Endothelial cell of umbilical vein (primary cell): ENCODE results near the gene UPP1. TPM values are rescaled to one million over a fixed set of nuclear protein-coding genes. Genes with fewer than 3 reads are reported as not detected.

Source experiments
- BruUV-seq: library from RNA; stranded (reverse); fragments of 400-500 nt; replicated peaks from 2 replicates; lab custom pipeline; 2021; lab: Mats Ljungman, UMichigan
- CTCF ChIA-PET: fragments of 300-600, 350-600 bp; sonication (Branson Sonifier 250); formaldehyde crosslinking; loops from one replicate; lab custom pipeline; 2021; ENCODE audit warnings: antibody characterized with exemption, inconsistent platforms; lab: Charles Lee
- POLR2A ChIA-PET: fragments of 300-600, 350-600 bp; sonication (Branson Sonifier 250); formaldehyde crosslinking; loops from one replicate; lab custom pipeline; 2021; ENCODE audit warnings: antibody characterized with exemption, inconsistent platforms; lab: Charles Lee
- DNase-seq: peaks from one replicate; pipeline ENCODE4 v3.0.0-alpha.2; 2011; ENCODE audit warnings: low read depth, low spot score
- FAIRE-seq: peaks from 2 replicates; lab custom pipeline; 2011; peaks lifted over from hg19 to GRCh38; lab: Jason Lieb, UNC
- H2AFZ ChIP-seq: 2 replicates; pipeline ENCODE4 v1.6.0; 2012; ENCODE audit warnings: low read depth, low read length, control low read depth, inconsistent platforms
- H3K27ac ChIP-seq: 2 replicates; pipeline ENCODE4 v1.5.1; 2011; ENCODE audit warnings: low read depth, mild to moderate bottlenecking, control low read depth, low read length, moderate library complexity; ENCODE audit not compliant: insufficient read depth
- H3K27me3 ChIP-seq, 2 experiments: 2 replicates each; pipeline versions ENCODE4 v1.6.0 to v1.6.1; 2011; ENCODE audit warnings: low read length in 2 of 2, mixed read lengths in 1 of 2; ENCODE audit not compliant: control insufficient read depth in 2 of 2, insufficient read depth in 2 of 2
- H3K36me3 ChIP-seq, 2 experiments: 2 replicates in 1 of 2; 3 replicates in 1 of 2; pipeline ENCODE4 v1.5.1; 2011; ENCODE audit warnings: low read length in 2 of 2, mild to moderate bottlenecking in 1 of 2, moderate library complexity in 1 of 2; ENCODE audit not compliant: control insufficient read depth in 2 of 2, insufficient read depth in 2 of 2; ENCODE audit errors: extremely low read depth in 1 of 2
- H3K4me1 ChIP-seq: 3 replicates; pipeline ENCODE4 v1.5.1; 2011; ENCODE audit warnings: mild to moderate bottlenecking, low read length; ENCODE audit not compliant: control insufficient read depth, insufficient read depth; ENCODE audit errors: extremely low read depth
- H3K4me2 ChIP-seq: 2 replicates; pipeline ENCODE4 v1.6.1; 2011; ENCODE audit warnings: low read length, control low read depth, mixed read lengths; ENCODE audit not compliant: insufficient read depth
- H3K4me3 ChIP-seq, 3 experiments: fragments of 200-600 bp in 1 of 3; sonication (generic), shearing (Covaris generic) in 1 of 3; replicated peaks in 1 of 3; 2 replicates each; pipeline ENCODE4 v1.5.1; 2011 to 2016; ENCODE audit warnings: control low read depth in 3 of 3, low read length in 3 of 3, mild to moderate bottlenecking in 2 of 3, inconsistent platforms in 1 of 3, low read depth in 1 of 3, moderate library complexity in 1 of 3; ENCODE audit not compliant: insufficient read depth in 1 of 3
- H3K79me2 ChIP-seq: 2 replicates; pipeline ENCODE4 v1.6.0; 2012; ENCODE audit warnings: low read length, inconsistent platforms; ENCODE audit not compliant: control insufficient read depth, insufficient read depth
- H3K9ac ChIP-seq: replicated peaks from 2 replicates; pipeline ENCODE3; 2011; ENCODE audit warnings: low read length, control low read depth; ENCODE audit not compliant: insufficient read depth; ENCODE audit errors: extremely low read depth
- H3K9me1 ChIP-seq: replicated peaks from 3 replicates; pipeline ENCODE4 v1.6.0; 2011; ENCODE audit warnings: mild to moderate bottlenecking, low read length; ENCODE audit not compliant: control insufficient read depth, insufficient read depth; ENCODE audit errors: extremely low read depth
- H3K9me3 ChIP-seq: replicated peaks from 2 replicates; pipeline ENCODE4 v1.5.1; 2012; ENCODE audit warnings: low read length, inconsistent platforms; ENCODE audit not compliant: control insufficient read depth, insufficient read depth
- H4K20me1 ChIP-seq: replicated peaks from 2 replicates; pipeline ENCODE3; 2011; ENCODE audit warnings: mild to moderate bottlenecking, low read length; ENCODE audit not compliant: control insufficient read depth, insufficient read depth; ENCODE audit errors: extremely low read depth
- EZH2 ChIP-seq: IDR thresholded peaks from 2 replicates; pipeline ENCODE4 v1.6.1; 2012; ENCODE audit warnings: borderline replicate concordance, low read depth, mild to moderate bottlenecking, moderate library complexity, low read length, inconsistent platforms; ENCODE audit not compliant: severe bottlenecking
- FOS ChIP-seq: IDR thresholded peaks from 2 replicates; pipeline ENCODE4 v1.6.1; 2011; ENCODE audit warnings: mild to moderate bottlenecking, low read length, moderate library complexity, borderline replicate concordance; ENCODE audit not compliant: insufficient read depth
- GATA2 ChIP-seq: IDR thresholded peaks from 2 replicates; pipeline ENCODE4 v1.7.0; 2011; ENCODE audit warnings: low read depth, mild to moderate bottlenecking, moderate library complexity, mixed read lengths, low read length; ENCODE audit not compliant: insufficient read length, insufficient read depth
- JUN ChIP-seq: IDR thresholded peaks from 2 replicates; pipeline ENCODE4 v1.6.1; 2011; ENCODE audit warnings: borderline replicate concordance, low read depth; ENCODE audit not compliant: insufficient read length, insufficient read depth
- MYC ChIP-seq: IDR thresholded peaks from one replicate; pipeline ENCODE4 v1.6.1; 2011; ENCODE audit warnings: mild to moderate bottlenecking, low read depth, low read length
- POLR2A ChIP-seq: IDR thresholded peaks from 2 replicates; pipeline ENCODE4 v1.6.1; 2012; ENCODE audit warnings: low read depth, mild to moderate bottlenecking, control low read depth, low read length
- POLR2AphosphoS5 ChIP-seq: IDR thresholded peaks from 2 replicates; pipeline ENCODE4 v1.6.1; 2012; ENCODE audit warnings: low read depth, mild to moderate bottlenecking, control low read depth, low read length, moderate library complexity; ENCODE audit not compliant: insufficient read depth
- dilution Hi-C: fragments of 300-500 bp; cut with MboI; formaldehyde crosslinking; loops from one replicate; pipeline ENCODE4 v1.15.0; 2019; ENCODE audit warnings: low sequenced_read_pairs; ENCODE audit not compliant: extremely low pct_ligation_motif_present
- intact Hi-C: fragments of 100-400 bp; cut with micrococcal nuclease; formaldehyde crosslinking; loops from one replicate; pipeline ENCODE4 v1.10.0; 2022
- polyA plus RNA-seq, 4 experiments: library from polyadenylated mRNA; depleted of rRNA in 3 of 4; stranded (reverse) in 3 of 4; unstranded in 1 of 4; fragments of >200 nt; gene quantifications; 2 replicates each; pipeline versions ENCODE4 v1.2.1 to v1.2.3, GENCODE V29; 2011 to 2012; ENCODE audit warnings: missing spikeins in 1 of 4
- total RNA-seq: library from RNA; stranded (reverse); gene quantifications from 2 replicates; pipeline ENCODE4 v1.2.3, GENCODE V29; 2021
- TF ChIP-seq, protein P1 (sequence below): IDR thresholded peaks from 2 replicates; pipeline ENCODE4 v1.6.1; 2011; ENCODE audit not compliant: insufficient read depth, insufficient read length
- TF ChIP-seq, protein P2 (sequence below), 2 donors: IDR thresholded peaks; 1 replicate in 1 of 2; 2 replicates in 1 of 2; pipeline ENCODE4 v1.5.1; 2011; ENCODE audit warnings: low read length in 2 of 2, mild to moderate bottlenecking in 2 of 2, moderate library complexity in 2 of 2, control low read depth in 1 of 2, inconsistent platforms in 1 of 2, low read depth in 1 of 2; ENCODE audit not compliant: insufficient read depth in 1 of 2; ENCODE audit errors: extremely low read depth in 1 of 2

The UPP1 gene
- total and polyA plus RNA-seq, 2 donors (not counting 3 experiments of a cell fraction or from before 2014, with no cell fraction given): 60.7 to 66.0 TPM

DNA sequence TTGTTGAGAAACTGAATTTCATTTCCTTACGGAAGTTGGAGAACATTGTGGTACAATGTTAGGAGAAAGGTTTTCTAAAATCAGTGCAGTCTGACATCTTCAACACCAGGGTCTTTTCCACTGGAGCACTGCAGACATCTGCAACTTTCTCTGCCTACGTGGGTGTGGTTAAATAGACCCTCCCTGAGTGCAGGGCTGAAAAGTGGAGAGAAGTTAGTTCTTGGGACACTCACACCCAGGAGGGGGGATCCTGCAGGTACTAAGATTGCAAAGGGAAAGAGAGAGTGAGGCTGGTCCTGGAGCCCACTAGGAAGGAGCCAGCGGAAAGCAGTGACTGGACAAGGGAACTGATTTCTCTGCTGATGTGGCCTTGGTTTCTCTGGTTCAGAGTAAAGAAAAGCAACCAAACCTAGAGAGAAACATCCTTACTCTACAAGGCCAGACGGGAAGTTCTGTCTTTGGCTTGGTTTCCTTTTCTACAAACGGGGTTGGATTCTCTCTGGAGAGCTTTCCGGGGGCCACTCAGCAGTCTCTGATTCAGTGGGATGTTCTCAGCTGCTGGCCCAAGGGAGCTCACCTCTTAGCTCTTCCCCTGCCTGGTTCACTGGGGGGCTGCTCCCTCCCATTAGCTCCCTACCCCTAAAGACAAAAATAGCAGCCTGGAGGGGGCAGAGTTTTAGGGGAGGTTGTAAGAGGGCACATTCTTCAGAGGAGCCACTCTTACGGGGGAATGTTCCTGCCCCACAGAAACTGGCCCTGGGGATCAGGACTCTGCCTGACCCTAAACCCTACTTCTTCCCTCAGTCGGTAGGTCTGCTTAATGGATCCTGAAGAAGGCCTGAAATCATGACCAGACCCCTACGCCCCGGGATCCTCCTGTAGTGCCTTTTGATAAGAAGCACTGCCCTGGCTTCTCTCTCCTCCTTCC, 2.7 kb downstream of the UPP1 start:
- H3K36me3 ChIP-seq: peaks cover 8 to 19% of the 10 kb centered on the region in 2 experiments
- dilution Hi-C loops (no loop called here), intact Hi-C loops (no loop called here)
- no peak overlapping the region for H3K27ac ChIP-seq
- DNase-seq (no peak), FAIRE-seq (no peak)
- no peaks in the 10 kb centered on the region for H3K27me3 ChIP-seq
- TF ChIP-seq FOS (no peak), GATA2 (no peak), POLR2AphosphoS5 (no peak), JUN (no peak), MYC (no peak), EZH2 (no peak), POLR2A (no peak)
- TF ChIP-seq, protein P1, sequence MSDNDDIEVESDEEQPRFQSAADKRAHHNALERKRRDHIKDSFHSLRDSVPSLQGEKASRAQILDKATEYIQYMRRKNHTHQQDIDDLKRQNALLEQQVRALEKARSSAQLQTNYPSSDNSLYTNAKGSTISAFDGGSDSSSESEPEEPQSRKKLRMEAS: no peak
- TF ChIP-seq, protein P2, sequence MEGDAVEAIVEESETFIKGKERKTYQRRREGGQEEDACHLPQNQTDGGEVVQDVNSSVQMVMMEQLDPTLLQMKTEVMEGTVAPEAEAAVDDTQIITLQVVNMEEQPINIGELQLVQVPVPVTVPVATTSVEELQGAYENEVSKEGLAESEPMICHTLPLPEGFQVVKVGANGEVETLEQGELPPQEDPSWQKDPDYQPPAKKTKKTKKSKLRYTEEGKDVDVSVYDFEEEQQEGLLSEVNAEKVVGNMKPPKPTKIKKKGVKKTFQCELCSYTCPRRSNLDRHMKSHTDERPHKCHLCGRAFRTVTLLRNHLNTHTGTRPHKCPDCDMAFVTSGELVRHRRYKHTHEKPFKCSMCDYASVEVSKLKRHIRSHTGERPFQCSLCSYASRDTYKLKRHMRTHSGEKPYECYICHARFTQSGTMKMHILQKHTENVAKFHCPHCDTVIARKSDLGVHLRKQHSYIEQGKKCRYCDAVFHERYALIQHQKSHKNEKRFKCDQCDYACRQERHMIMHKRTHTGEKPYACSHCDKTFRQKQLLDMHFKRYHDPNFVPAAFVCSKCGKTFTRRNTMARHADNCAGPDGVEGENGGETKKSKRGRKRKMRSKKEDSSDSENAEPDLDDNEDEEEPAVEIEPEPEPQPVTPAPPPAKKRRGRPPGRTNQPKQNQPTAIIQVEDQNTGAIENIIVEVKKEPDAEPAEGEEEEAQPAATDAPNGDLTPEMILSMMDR (IDR thresholded peaks at IDR 0.05; ENCODE audit: extremely low read depth in 1 of 2, insufficient read depth in 1 of 2, low read depth in 1 of 2, low read length in 2 of 2): no peak
- H3K4me2 ChIP-seq: no peak overlapping the region
- ChIA-PET CTCF (interaction anchor here (1.3 to 1.5 kb wide), 3 partner anchors 14 to 101 kb away, joined by 3 to 6 read pairs (median 4); no protein-coding TSS in a partner anchor), POLR2A (no interaction called here)
- H3K79me2 ChIP-seq: peaks cover 48% of the 10 kb centered on the region
- no TSS peak for BruUV-seq
- H3K9me3 ChIP-seq: no peaks in the 10 kb centered on the region
- H3K4me3 ChIP-seq: no peak overlapping the region
- H3K4me1 ChIP-seq: peaks cover 46% of the 10 kb centered on the region
- H3K9ac ChIP-seq: no peak overlapping the region
- H3K9me1 ChIP-seq: no peaks in the 10 kb centered on the region
- no peak overlapping the region for H2AFZ ChIP-seq
- H4K20me1 ChIP-seq: no peaks in the 10 kb centered on the region
